IMR-90 (cell line): ENCODE results near the gene NR2C2. TPM values are rescaled to one million over a fixed set of nuclear protein-coding genes. Genes with fewer than 3 reads are reported as not detected.

Source experiments
- ATAC-seq: fragments of 200-7000 bp; cut with Tn5 transposase; 2 replicates; pipeline ENCODE4 v1.9.1; 2020; ENCODE audit warnings: low read depth, mild to moderate bottlenecking, moderate library complexity
- BruUV-seq: library from RNA; stranded (reverse); fragments of 400-500 nt; replicated peaks from 2 replicates; lab custom pipeline; 2021; lab: Mats Ljungman, UMichigan
- CTCF ChIA-PET: fragments of 300-600 bp; formaldehyde crosslinking; extraction: SDS; loops from one replicate; lab custom pipeline; 2021; ENCODE audit warnings: antibody characterized with exemption; lab: Yijun Ruan, JAX
- POLR2A ChIA-PET: fragments of 300-600 bp; sonication (Branson Sonifier 250); formaldehyde crosslinking; loops from one replicate; lab custom pipeline; 2022; ENCODE audit warnings: antibody characterized with exemption; ENCODE audit not compliant: unreplicated experiment; lab: Charles Lee
- DNase-seq: peaks from one replicate; pipeline ENCODE4 v3.0.0; 2013
- H2AFZ ChIP-seq: replicated peaks from 2 replicates; pipeline ENCODE3; 2013; ENCODE audit warnings: low read length, mild to moderate bottlenecking; ENCODE audit not compliant: poor library complexity
- H2AK5ac ChIP-seq: 2 replicates; pipeline ENCODE4 v1.6.1; 2013; ENCODE audit warnings: low read depth, low read length, inconsistent platforms
- H2AK9ac ChIP-seq: replicated peaks from 2 replicates; pipeline ENCODE3; 2013; ENCODE audit warnings: mild to moderate bottlenecking, low read depth, low read length, moderate library complexity; ENCODE audit not compliant: poor library complexity
- H2BK120ac ChIP-seq: 2 replicates; pipeline ENCODE4 v1.6.1; 2013; ENCODE audit warnings: low read depth, low read length, inconsistent platforms
- H2BK15ac ChIP-seq: 3 replicates; pipeline ENCODE4 v1.6.1; 2013; ENCODE audit warnings: low read depth, low read length, inconsistent platforms
- H2BK20ac ChIP-seq: 2 replicates; pipeline ENCODE4 v1.6.1; 2013; ENCODE audit warnings: low read depth, mild to moderate bottlenecking, inconsistent platforms, low read length, moderate library complexity
- H2BK5ac ChIP-seq: 2 replicates; pipeline ENCODE4 v1.6.1; 2013; ENCODE audit warnings: mild to moderate bottlenecking, low read depth, low read length, inconsistent platforms; ENCODE audit not compliant: poor library complexity, severe bottlenecking
- H3K14ac ChIP-seq: replicated peaks from 2 replicates; pipeline ENCODE4 v1.6.1; 2013; ENCODE audit warnings: low read depth, low read length, inconsistent platforms
- H3K18ac ChIP-seq: 2 replicates; pipeline ENCODE4 v1.6.1; 2013; ENCODE audit warnings: low read depth, low read length, control low read depth
- H3K23ac ChIP-seq: 2 replicates; pipeline ENCODE4 v1.6.1; 2013; ENCODE audit warnings: low read depth, low read length, inconsistent platforms
- H3K27ac ChIP-seq: 2 replicates; pipeline ENCODE4 v1.5.1; 2013; ENCODE audit warnings: mild to moderate bottlenecking, control low read depth, low read length; ENCODE audit not compliant: insufficient read depth
- H3K27me3 ChIP-seq: 2 replicates; pipeline ENCODE4 v1.6.1; 2013; ENCODE audit warnings: low read length; ENCODE audit not compliant: control insufficient read depth, insufficient read depth
- H3K36me3 ChIP-seq: 2 replicates; pipeline ENCODE4 v1.6.1; 2013; ENCODE audit warnings: low read length, mixed read lengths; ENCODE audit not compliant: control insufficient read depth, insufficient read depth
- H3K4ac ChIP-seq: 2 replicates; pipeline ENCODE4 v1.6.1; 2013; ENCODE audit warnings: low read depth, low read length, inconsistent platforms
- H3K4me1 ChIP-seq: 2 replicates; pipeline ENCODE4 v1.6.1; 2013; ENCODE audit warnings: low read length, mixed read lengths; ENCODE audit not compliant: control insufficient read depth, insufficient read depth
- H3K4me2 ChIP-seq: 2 replicates; pipeline ENCODE4 v1.6.1; 2013; ENCODE audit warnings: low read depth, mild to moderate bottlenecking, control low read depth, low read length, moderate library complexity
- H3K4me3 ChIP-seq: 2 replicates; pipeline ENCODE4 v1.5.1; 2013; ENCODE audit warnings: low read depth, mild to moderate bottlenecking, control low read depth, low read length, moderate library complexity; ENCODE audit not compliant: insufficient read depth
- H3K56ac ChIP-seq: 2 replicates; pipeline ENCODE4 v1.6.1; 2013; ENCODE audit warnings: low read length, inconsistent platforms; ENCODE audit not compliant: insufficient read depth; ENCODE audit errors: extremely low read depth
- H3K79me1 ChIP-seq, 2 experiments: 2 replicates each; pipeline ENCODE4 v1.6.1; 2013; ENCODE audit warnings: low read length in 2 of 2, inconsistent platforms in 1 of 2, low read depth in 1 of 2
- H3K9ac ChIP-seq: 2 replicates; pipeline ENCODE4 v1.6.1; 2013; ENCODE audit warnings: low read depth, low read length, control low read depth
- H3K9me1 ChIP-seq: 2 replicates; pipeline ENCODE4 v1.6.1; 2013; ENCODE audit warnings: low read length, inconsistent platforms; ENCODE audit not compliant: insufficient read depth
- H3K9me3 ChIP-seq: 2 replicates; pipeline ENCODE4 v1.6.1; 2013; ENCODE audit warnings: low read length; ENCODE audit not compliant: control insufficient read depth, insufficient read depth
- H4K20me1 ChIP-seq: 2 replicates; pipeline ENCODE4 v1.6.1; 2013; ENCODE audit warnings: low read length, inconsistent platforms; ENCODE audit not compliant: insufficient read depth
- H4K5ac ChIP-seq: 2 replicates; pipeline ENCODE4 v1.6.1; 2013; ENCODE audit warnings: mild to moderate bottlenecking, low read depth, low read length, control low read depth
- H4K8ac ChIP-seq, 2 experiments: 2 replicates each; pipeline ENCODE4 v1.6.1; 2013; ENCODE audit warnings: low read depth in 2 of 2, low read length in 2 of 2, control low read depth in 1 of 2, inconsistent platforms in 1 of 2
- H4K91ac ChIP-seq: 2 replicates; pipeline ENCODE4 v1.6.1; 2013; ENCODE audit warnings: low read depth, low read length, inconsistent platforms; ENCODE audit not compliant: insufficient read depth
- BHLHE40 ChIP-seq: fragments of 150-350 bp; IDR thresholded peaks from 2 replicates; pipeline ENCODE4 v1.6.1; 2016; ENCODE audit warnings: mild to moderate bottlenecking, low read depth, low read length
- CEBPB ChIP-seq: IDR thresholded peaks from 2 replicates; pipeline ENCODE4 v1.6.1; 2012; ENCODE audit warnings: low read depth, low read length, improper control_type of control experiment
- CHD1 ChIP-seq: IDR thresholded peaks from 2 replicates; pipeline ENCODE4 v1.6.1; 2012; ENCODE audit warnings: low read depth, low read length, improper control_type of control experiment
- CTCF ChIP-seq: conservative IDR thresholded peaks from 2 replicates; pipeline ENCODE4 v1.5.1; 2012; ENCODE audit warnings: mild to moderate bottlenecking, low read depth, low read length, improper control_type of control experiment
- FOS ChIP-seq: fragments of 150-350 bp; IDR thresholded peaks from 2 replicates; pipeline ENCODE4 v1.6.1; 2016; ENCODE audit warnings: low read depth, low read length
- MAFK ChIP-seq: IDR thresholded peaks from 2 replicates; pipeline ENCODE4 v1.6.1; 2012; ENCODE audit warnings: low read depth, low read length, improper control_type of control experiment
- MAZ ChIP-seq: IDR thresholded peaks from 2 replicates; pipeline ENCODE4 v1.6.1; 2012; ENCODE audit warnings: low read depth, mild to moderate bottlenecking, low read length, improper control_type of control experiment, moderate library complexity, borderline replicate concordance
- MXI1 ChIP-seq: IDR thresholded peaks from 2 replicates; pipeline ENCODE4 v1.6.1; 2012; ENCODE audit warnings: low read depth, mild to moderate bottlenecking, low read length, moderate library complexity, borderline replicate concordance
- NFE2L2 ChIP-seq: fragments of 150-350 bp; IDR thresholded peaks from 2 replicates; pipeline ENCODE4 v1.6.1; 2016; ENCODE audit warnings: low read depth, mild to moderate bottlenecking, low read length
- POLR2A ChIP-seq: IDR thresholded peaks from 2 replicates; pipeline ENCODE4 v1.6.1; 2012; ENCODE audit warnings: mild to moderate bottlenecking, low read depth, low read length
- RAD21 ChIP-seq: IDR thresholded peaks from 2 replicates; pipeline ENCODE4 v1.6.1; 2012; ENCODE audit warnings: low read length, improper control_type of control experiment
- RCOR1 ChIP-seq: IDR thresholded peaks from 2 replicates; pipeline ENCODE4 v1.6.1; 2012; ENCODE audit warnings: mild to moderate bottlenecking, low read length, improper control_type of control experiment; ENCODE audit not compliant: insufficient replicate concordance
- SMC3 ChIP-seq: fragments of 150-350 bp; IDR thresholded peaks from 2 replicates; pipeline ENCODE4 v1.6.1; 2016; ENCODE audit warnings: low read depth, mild to moderate bottlenecking, antibody characterized with exemption, low read length, moderate library complexity
- USF2 ChIP-seq: fragments of 150-350 bp; IDR thresholded peaks from 2 replicates; pipeline ENCODE4 v1.6.1; 2017; ENCODE audit warnings: mild to moderate bottlenecking, antibody characterized with exemption, low read length, low read depth
- WGBS, 2 experiments: methylation state at CpG; one replicate each; pipeline versions ENCODE4 v1.1.5 to v1.1.7; 2013; ENCODE audit warnings: missing lambda C conversion rate in 2 of 2; ENCODE audit not compliant: insufficient read length in 1 of 2; ENCODE audit errors: extremely low coverage in 2 of 2; 5-methylcytosine and 5-hydroxymethylcytosine counted together
- dilution Hi-C: fragments of 300-500 bp; cut with HindIII; formaldehyde crosslinking; loops from one replicate; pipeline ENCODE4 v1.14.3; 2018; ENCODE audit warnings: low sequenced_read_pairs; ENCODE audit not compliant: unreplicated experiment
- in situ Hi-C: fragments of 300-500 bp; cut with MboI; formaldehyde crosslinking; loops from 3 replicates; pipeline ENCODE4 v1.14.3; 2019; ENCODE audit warnings: low sequenced_read_pairs, inconsistent platforms, mixed read lengths
- intact Hi-C: fragments of 100-400 bp; cut with micrococcal nuclease; formaldehyde crosslinking; loops from 2 replicates; pipeline ENCODE4 v1.10.0; 2022
- polyA plus RNA-seq, 3 experiments: library from polyadenylated mRNA; depleted of rRNA; stranded (reverse); fragments of >200 nt; gene quantifications; 2 replicates each; pipeline ENCODE4 v1.2.3, GENCODE V29; 2012; ENCODE audit warnings: low replicate concordance in 1 of 3
- total RNA-seq: library from RNA; depleted of rRNA; stranded (reverse); fragments of >200 nt; gene quantifications from 2 replicates; pipeline ENCODE4 v1.2.3, GENCODE V29; 2012

Gene NR2C2
- total and polyA plus RNA-seq, 2 of the 4 experiments (the other 2 are of a cell fraction), result 10.4 to 13.8 TPM

- Histone ChIP-seq H4K5ac (no peak overlapping the region), H3K27me3 (peaks cover 10% of the 10 kb centered on the region), H3K9ac (no peak overlapping the region), H2BK15ac (no peak overlapping the region), H3K9me1 (no peaks in the 10 kb centered on the region), H2AK5ac (no peak overlapping the region), H3K4me3 (no peak overlapping the region), H3K23ac (no peak overlapping the region), H4K91ac (no peak overlapping the region), H2AK9ac (no peak overlapping the region), H4K8ac (no peak overlapping the region), H4K20me1 (no peaks in the 10 kb centered on the region), H2BK5ac (no peak overlapping the region), H3K36me3 (no peaks in the 10 kb centered on the region), H3K56ac (no peak overlapping the region), H2BK120ac (no peak overlapping the region), H2AFZ (no peak overlapping the region), H3K9me3 (no peaks in the 10 kb centered on the region), H3K4me1 (no peaks in the 10 kb centered on the region), H3K18ac (no peak overlapping the region), H3K27ac (no peak overlapping the region), H3K14ac (no peak overlapping the region), H3K4me2 (no peak overlapping the region), H2BK20ac (no peak overlapping the region), H3K79me1 (no peaks in the 10 kb centered on the region), H3K4ac (no peak overlapping the region)
- DNase-seq (no peak), ATAC-seq (no peak)
- in situ Hi-C loops, result no loop called here
- WGBS, 2 experiments, result 53% methylated on average over 6 of the region's 7 CpGs; no CpG with 5 or more reads in 1 of the 2 experiments
- intact Hi-C loops, result no loop called here
- no TSS peak for BruUV-seq
- dilution Hi-C loops, result no loop called here
- ChIA-PET POLR2A (no interaction called here), CTCF (no interaction called here)
- no peak for TF ChIP-seq MAZ
- no peak for TF ChIP-seq CHD1
- TF ChIP-seq POLR2A, result no peak
- no peak for TF ChIP-seq MAFK
- TF ChIP-seq FOS, result no peak
- TF ChIP-seq SMC3, result no peak
- no peak for TF ChIP-seq USF2
- no peak for TF ChIP-seq NFE2L2
- TF ChIP-seq BHLHE40, result no peak
- TF ChIP-seq CTCF, result no peak
- TF ChIP-seq RCOR1, result no peak
- TF ChIP-seq CEBPB, result no peak
- no peak for TF ChIP-seq RAD21
- TF ChIP-seq MXI1, result no peak
Observed at GRCh38 chr3:14898929-14899328, 48.5 kb upstream of the NR2C2 start.
